WTC11 (cell line): Measurements from ENCODE around the gene ZBTB12. TPM values are rescaled to one million over a fixed set of nuclear protein-coding genes. Genes with fewer than 3 reads are reported as not detected.

Source experiments
- ATAC-seq: fragments of 200-7000 bp; cut with Tn5 transposase; 2 replicates; pipeline ENCODE4 v1.10.0; 2021; ENCODE audit warnings: mild to moderate bottlenecking, moderate library complexity
- CTCF ChIA-PET: fragments of 300-600 bp; sonication (Branson Sonifier 250); formaldehyde crosslinking; loops from one replicate; lab custom pipeline; 2021; ENCODE audit warnings: antibody characterized with exemption; lab: Charles Lee
- POLR2A ChIA-PET: fragments of 350-600 bp; sonication (Branson Sonifier 250); formaldehyde crosslinking; loops from one replicate; lab custom pipeline; 2021; ENCODE audit warnings: antibody characterized with exemption; lab: Charles Lee
- DNase-seq: peaks from one replicate; pipeline ENCODE4 v3.0.0; 2021; ENCODE audit warnings: low spot score
- H3K27ac Mint-ChIP-seq: 2 replicates; pipeline ENCODE4 v1.8.0; 2021; ENCODE audit warnings: mixed read lengths
- H3K27me3 Mint-ChIP-seq: 2 replicates; pipeline ENCODE4 v1.8.0; 2021; ENCODE audit warnings: low read depth, mild to moderate bottlenecking, moderate library complexity, mixed read lengths
- H3K36me3 Mint-ChIP-seq: 2 replicates; pipeline ENCODE4 v1.8.0; 2021; ENCODE audit warnings: mixed read lengths
- H3K4me1 Mint-ChIP-seq: 2 replicates; pipeline ENCODE4 v1.8.0; 2022; ENCODE audit warnings: mixed read lengths
- H3K4me3 Mint-ChIP-seq: 2 replicates; pipeline ENCODE4 v1.8.0; 2021; ENCODE audit warnings: mild to moderate bottlenecking, moderate library complexity, mixed read lengths
- H3K9me3 Mint-ChIP-seq: 2 replicates; pipeline ENCODE4 v1.8.0; 2021; ENCODE audit warnings: mixed read lengths
- AR ChIP-seq: fragments of 250-450 bp; sonication (Bioruptor Pico); IDR thresholded peaks from 2 replicates; pipeline ENCODE4 v1.9.0; 2021; ENCODE audit warnings: mild to moderate bottlenecking
- CREB1 ChIP-seq: sonication (generic); formaldehyde crosslinking; IDR thresholded peaks from 2 replicates; pipeline ENCODE4 v1.8.0; 2023; ENCODE audit warnings: mild to moderate bottlenecking, missing genetic modification reagents
- E2F5 ChIP-seq: sonication (generic); formaldehyde crosslinking; IDR thresholded peaks from 2 replicates; pipeline ENCODE4 v1.8.1; 2022; ENCODE audit warnings: mild to moderate bottlenecking, moderate library complexity, missing genetic modification reagents
- FOXK1 ChIP-seq: sonication (generic); formaldehyde crosslinking; IDR thresholded peaks from 2 replicates; pipeline ENCODE4 v1.8.0; 2022; ENCODE audit warnings: mild to moderate bottlenecking, moderate library complexity, missing genetic modification reagents
- JAZF1 ChIP-seq: fragments of 250-450 bp; sonication (Bioruptor Pico); IDR thresholded peaks from 2 replicates; pipeline ENCODE4 v1.9.0; 2021; ENCODE audit warnings: moderate library complexity, mild to moderate bottlenecking, inconsistent platforms
- MXD4 ChIP-seq: fragments of 250-450 bp; sonication (Bioruptor Pico); IDR thresholded peaks from 2 replicates; pipeline ENCODE4 v1.8.0; 2021; ENCODE audit warnings: mild to moderate bottlenecking, moderate library complexity, borderline replicate concordance
- NFE2L1 ChIP-seq: sonication (generic); formaldehyde crosslinking; IDR thresholded peaks from 2 replicates; pipeline ENCODE4 v1.8.1; 2023; ENCODE audit warnings: missing genetic modification reagents
- PRDM15 ChIP-seq: sonication (generic); formaldehyde crosslinking; IDR thresholded peaks from 2 replicates; pipeline ENCODE4 v1.8.0; 2022; ENCODE audit warnings: missing genetic modification reagents
- ZBTB21 ChIP-seq: sonication (generic); formaldehyde crosslinking; IDR thresholded peaks from 2 replicates; pipeline ENCODE4 v1.8.1; 2023; ENCODE audit warnings: mild to moderate bottlenecking, missing genetic modification reagents, borderline replicate concordance
- ZNF263 ChIP-seq: sonication (generic); formaldehyde crosslinking; IDR thresholded peaks from 2 replicates; pipeline ENCODE4 v1.8.1; 2022; ENCODE audit warnings: low read depth, mild to moderate bottlenecking, moderate library complexity, missing genetic modification reagents
- ZNF281 ChIP-seq: sonication (generic); formaldehyde crosslinking; IDR thresholded peaks from 2 replicates; pipeline ENCODE4 v1.8.0; 2023; ENCODE audit warnings: mild to moderate bottlenecking, missing genetic modification reagents
- total RNA-seq: library from RNA; stranded (reverse); gene quantifications from 3 replicates; pipeline ENCODE4 v1.2.3, GENCODE V29; 2021

ZBTB12 gene
- total RNA-seq, 1 experiment from 2014 or later: 24.0 TPM

- TF ChIP-seq PRDM15 (CRISPR knock-in tag) (no peak), ZNF281 (CRISPR knock-in tag) (no peak)
Observed at GRCh38 chr6:31896493-31896855, 5.4 kb downstream of the ZBTB12 start (continued).

GRCh38 chr6:31892821-31893220, 9.1 kb downstream of the ZBTB12 start:
- TF ChIP-seq AR (CRISPR knock-in tag) (no peak), CREB1 (CRISPR knock-in tag) (no peak), MXD4 (CRISPR knock-in tag) (no peak), ZBTB21 (no peak), ZNF263 (CRISPR knock-in tag) (no peak), E2F5 (no peak), JAZF1 (no peak), NFE2L1 (CRISPR knock-in tag) (no peak)
- TF ChIP-seq, all 79 proteins: peak for 0
- no peak for DNase-seq
- Mint-ChIP-seq H3K4me1 (peaks cover 5% of the 10 kb centered on the region), H3K27ac (no peak overlapping the region), H3K4me3 (no peak overlapping the region), H3K36me3 (peaks cover 67% of the 10 kb centered on the region), H3K27me3 (no peaks in the 10 kb centered on the region), H3K9me3 (no peaks in the 10 kb centered on the region)
- no peak for ATAC-seq
- POLR2A ChIA-PET: interaction anchor here (0.5 kb wide), 1 partner anchor 48 kb away, joined by 5 read pairs; no protein-coding TSS in a partner anchor
- CTCF ChIA-PET: no interaction called here

- Mint-ChIP-seq H3K9me3 (no peaks in the 10 kb centered on the region), H3K36me3 (peaks cover 81% of the 10 kb centered on the region), H3K27ac (no peak overlapping the region), H3K27me3 (no peaks in the 10 kb centered on the region), H3K4me3 (no peak overlapping the region), H3K4me1 (no peaks in the 10 kb centered on the region)
- no peak for TF ChIP-seq FOXK1 (CRISPR knock-in tag)
- ChIA-PET CTCF (interaction anchor here (0.6 to 1.7 kb wide), 11 partner anchors 8 to 195 kb away, joined by 3 to 7 read pairs (median 4); partner anchors contain the start of genes EHMT2, LSM2, NEU1 and SLC44A4), POLR2A (no interaction called here)
- ATAC-seq: no peak
- no peak for DNase-seq
Observed at GRCh38 chr6:31889331-31889972, 12.4 kb downstream of the ZBTB12 start.
